NCI-H82 treated with DMSO at 0.1 percent for 48 hours (cell line): ENCODE data around the gene XRCC3.

Experiments
- DNase-seq: peaks from one replicate; lab custom pipeline; 2025; ENCODE audit not compliant: unreplicated experiment; lab: John Stamatoyannopoulos, UW

The XRCC3 gene

GRCh38 chr14:103726474-103726873 is 11.2 kb upstream of the XRCC3 start:
- DNase-seq = no peak

- no peak for DNase-seq
These were observed 10.6 kb upstream of the XRCC3 start for GRCh38 chr14:103725739-103726395.

DNA sequence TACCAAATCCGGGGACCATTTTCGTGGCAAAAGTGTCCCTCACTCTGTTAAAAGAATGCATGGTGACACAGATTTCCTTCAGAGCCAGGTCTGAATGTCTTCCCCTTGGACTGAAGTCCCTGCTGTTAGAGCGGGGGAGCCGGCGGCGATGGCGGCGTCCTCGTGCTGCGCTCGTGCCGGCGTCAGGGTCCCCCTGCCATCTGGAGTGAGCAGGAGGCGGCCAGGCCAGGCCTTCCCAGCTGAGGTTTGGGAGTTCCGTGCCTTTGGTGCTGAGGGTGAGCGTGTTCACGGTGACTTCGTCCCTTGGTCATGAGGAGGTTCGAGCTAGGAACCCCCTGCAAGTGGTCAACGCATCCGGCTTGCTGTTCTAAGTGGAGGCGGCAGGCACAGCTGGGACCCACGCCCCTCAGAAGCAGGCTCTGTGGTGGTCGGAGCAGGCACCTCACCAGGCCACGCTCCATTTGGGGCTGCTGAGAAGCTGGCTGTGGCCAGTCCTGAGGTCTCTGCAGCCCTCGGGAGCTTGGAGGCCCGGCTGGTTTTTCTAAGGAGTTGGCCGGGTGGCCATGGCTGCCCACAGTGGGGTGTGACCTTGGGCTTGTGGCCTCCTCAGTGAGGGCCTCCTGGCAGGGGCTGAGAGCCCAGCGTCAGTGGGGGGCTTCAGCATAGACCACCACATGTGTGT is 9.9 kb upstream of the XRCC3 start:
- DNase-seq = no peak

GRCh38 chr14:103724116-103724515 is 8.9 kb upstream of the XRCC3 start:
- DNase-seq = no peak

DNA sequence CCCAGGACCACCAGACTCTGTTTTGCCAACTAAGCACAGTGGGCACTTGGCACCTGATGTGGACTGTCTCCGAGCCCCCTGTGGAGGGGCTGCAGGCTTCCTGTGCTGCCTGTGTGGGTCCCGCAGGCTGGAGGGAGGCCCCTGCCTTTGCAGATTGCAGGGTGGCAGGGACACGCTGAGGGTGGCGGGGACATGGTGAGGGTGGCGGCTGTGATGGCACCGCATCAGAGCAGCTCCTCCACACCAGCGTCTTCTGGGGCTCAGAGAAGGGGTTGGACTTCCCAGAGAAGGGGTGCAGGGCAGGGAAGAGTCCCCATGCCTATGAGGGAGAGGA is 8.5 kb upstream of the XRCC3 start:
- DNase-seq = no peak

GRCh38 chr14:103721334-103722120 is 6.3 kb upstream of the XRCC3 start:
- no peak for DNase-seq

GRCh38 chr14:103719751-103720150 is 4.5 kb upstream of the XRCC3 start:
- no peak for DNase-seq

DNA sequence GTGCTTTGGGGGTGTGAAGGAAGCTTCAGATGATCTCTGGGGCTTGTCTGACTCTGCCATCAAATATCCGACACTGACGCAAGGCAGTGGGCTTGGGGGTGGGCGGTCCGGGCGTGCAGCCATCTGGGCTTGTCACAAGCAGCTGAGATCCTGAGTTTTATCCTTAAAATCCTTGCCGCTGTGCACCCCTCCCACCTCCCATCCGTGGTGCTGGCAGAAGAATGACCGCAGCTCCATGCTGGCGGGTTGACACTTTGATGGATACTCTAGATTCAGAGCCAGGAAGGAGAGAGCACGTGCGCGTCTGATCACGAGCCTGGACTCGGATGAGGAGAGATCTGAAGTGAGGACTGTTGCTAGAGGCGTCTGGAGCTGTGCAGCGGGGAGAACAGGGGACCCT is 3.3 kb upstream of the XRCC3 start:
- no peak for DNase-seq

GRCh38 chr14:103716899-103717411 is 1.7 kb upstream of the XRCC3 start:
- no peak for DNase-seq

DNA sequence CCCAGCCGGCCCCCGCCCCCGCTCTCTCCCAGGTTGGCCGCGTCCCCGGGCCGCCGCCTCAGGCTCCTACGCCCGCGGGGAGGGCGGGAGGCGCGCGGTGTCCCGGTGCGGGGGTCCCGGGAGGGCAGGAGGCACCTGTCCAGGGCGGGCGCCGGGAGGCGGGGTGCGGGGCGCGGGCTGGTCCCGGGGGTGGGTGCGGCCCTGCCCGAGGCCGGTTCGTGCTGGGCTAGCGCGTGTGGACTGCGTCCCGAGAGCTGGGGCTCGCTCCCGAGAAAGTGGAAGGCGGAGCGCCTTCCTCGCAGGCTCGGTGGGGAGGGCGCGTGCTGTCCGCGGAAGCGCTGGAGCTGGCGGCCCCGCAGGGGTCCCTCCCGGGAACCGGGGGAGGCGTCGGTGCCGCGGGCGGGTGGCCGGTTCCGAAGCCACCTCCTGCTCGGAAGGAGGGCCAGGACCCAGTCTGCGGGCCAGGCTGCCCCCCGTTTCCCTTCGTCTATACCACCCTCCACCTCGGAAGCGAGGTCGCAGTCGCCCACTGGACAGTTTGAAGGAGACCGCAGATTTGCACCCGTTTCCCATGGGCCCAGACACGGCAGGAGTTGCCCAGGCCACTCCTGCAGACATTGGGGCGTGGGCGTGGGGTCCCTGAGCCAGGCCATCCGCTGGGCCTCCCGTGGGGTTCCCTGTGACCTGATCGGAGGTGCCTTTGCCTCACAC is 995 bp upstream of the XRCC3 start:
- no peak for DNase-seq

- DNase-seq = no peak
These were observed 1.1 kb downstream of the XRCC3 start for GRCh38 chr14:103714063-103714724.

DNA sequence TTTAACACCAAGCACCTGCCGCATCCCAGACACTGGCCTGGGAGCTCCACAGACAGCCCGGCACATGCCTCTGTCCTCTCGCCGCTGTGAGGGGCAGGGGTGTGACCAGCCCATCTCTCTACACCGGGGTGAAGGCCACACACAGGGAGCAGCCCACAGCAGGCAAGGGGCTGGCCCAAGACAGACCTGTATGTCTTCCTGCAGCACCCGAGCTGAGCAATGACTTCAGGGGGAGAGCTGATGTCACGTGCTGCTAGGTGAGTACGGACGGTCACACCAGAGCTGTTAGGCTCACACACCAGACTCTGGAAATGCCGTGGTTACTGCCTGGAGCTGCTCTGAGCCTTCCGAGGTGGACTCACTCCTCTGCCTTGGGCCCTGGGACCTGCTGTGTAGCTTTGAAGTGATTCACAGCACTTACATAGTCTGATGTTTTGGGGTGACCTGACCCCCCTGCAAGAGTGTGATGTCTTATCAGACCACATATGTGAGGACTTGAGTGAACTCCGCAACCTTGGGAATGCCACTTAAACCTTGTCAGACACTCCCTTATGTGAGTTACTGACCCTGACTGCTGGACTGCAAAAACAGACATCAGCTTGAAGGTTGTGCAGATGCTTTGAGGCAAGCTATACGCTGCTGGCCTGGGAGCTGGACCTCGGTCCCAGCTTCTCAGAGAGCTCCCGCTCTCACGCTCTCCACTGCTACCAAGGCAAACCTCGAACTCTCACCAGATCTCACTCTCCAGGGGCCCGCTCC is 1.8 kb downstream of the XRCC3 start:
- DNase-seq = no peak

DNA sequence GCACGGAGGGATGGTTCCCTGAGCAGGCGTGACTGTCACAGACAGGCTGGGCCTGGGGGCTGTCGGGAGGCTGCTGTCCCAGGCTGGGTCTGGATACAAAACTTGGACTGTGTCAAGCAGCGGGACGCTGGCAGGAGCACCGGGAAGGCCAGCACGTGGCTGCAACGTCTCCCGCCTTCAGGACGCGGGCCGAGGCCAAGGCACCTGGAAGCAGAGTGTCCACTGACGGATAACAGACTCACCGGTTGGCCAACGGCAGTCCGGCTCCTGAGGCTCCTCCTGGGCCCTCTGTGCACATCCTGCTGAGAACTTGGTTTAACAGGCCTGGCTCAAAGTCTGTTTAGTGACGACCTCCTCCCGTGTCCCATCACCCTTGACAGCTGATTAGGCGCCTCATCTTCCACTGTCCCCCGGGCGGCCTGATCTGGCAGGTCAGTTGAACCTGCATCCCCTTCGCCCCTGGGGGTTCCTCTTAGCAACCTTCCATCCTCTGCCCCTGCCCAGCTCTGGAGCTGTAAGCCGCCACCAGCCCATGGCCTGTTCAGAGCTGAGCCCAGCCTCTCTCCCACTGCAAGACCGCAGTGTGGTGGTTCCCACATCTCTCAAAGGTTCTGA is 2.5 kb downstream of the XRCC3 start:
- no peak for DNase-seq

- DNase-seq = no peak
These were observed 3.5 kb downstream of the XRCC3 start for GRCh38 chr14:103711516-103712431.

GRCh38 chr14:103710771-103711377 is 4.4 kb downstream of the XRCC3 start:
- no peak for DNase-seq

- DNase-seq = no peak
These were observed 5.4 kb downstream of the XRCC3 start for GRCh38 chr14:103709814-103710213.

- no peak for DNase-seq
These were observed 6.5 kb downstream of the XRCC3 start for GRCh38 chr14:103708750-103709187.
